T-helper 2 cell treated with Interferon-gamma antibody and Interleukin-4, amounts not matched to agents 100 ng/mL and 5 ng/mL, for 36 hours (primary cell): ENCODE results near the gene TRIP12. TPM values are rescaled to one million over a fixed set of nuclear protein-coding genes. Genes with fewer than 3 reads are reported as not detected.
"Not testable (repeated sequence)": the region's sequence is repeated elsewhere in the genome, so short reads cannot be mapped to it uniquely, and the experiment has no call there.

Experiments
- intact Hi-C: fragments of 100-400 bp; cut with micrococcal nuclease; formaldehyde crosslinking; loops from one replicate; pipeline ENCODE4 v1.15.1; 2023
- total RNA-seq: library from RNA; stranded (reverse); gene quantifications from 2 replicates; pipeline ENCODE4 v1.2.3, GENCODE V29; 2022

Gene TRIP12
- total RNA-seq: 233 and 234 TPM in 2 replicates

GRCh38 chr2:229921892-229922448 is at the start of gene TRIP12:
TSS of gene TRIP12 (minus strand) at chr2:229922009. CDS start at chr2:229880079, 41,930 bp downstream.
- intact Hi-C loops: loop anchor here (1.0 to 10.0 kb wide), 10 partner anchors 70 to 1543 kb away; partner anchors contain the start of genes NCL, SLC16A14, SP140 and SP140L

- intact Hi-C loops: no loop called here
Measured at GRCh38 chr2:229971298-229971790, 49.5 kb upstream of the TRIP12 start.

- intact Hi-C loops: no loop called here
Measured at GRCh38 chr2:229970406-229970805, 48.6 kb upstream of the TRIP12 start.

GRCh38 chr2:229969921-229970320 is 48.1 kb upstream of the TRIP12 start:
- intact Hi-C loops: no loop called here

GRCh38 chr2:229963596-229963995 is 41.8 kb upstream of the TRIP12 start:
- intact Hi-C loops: not testable (repeated sequence)

GRCh38 chr2:229956491-229956890 is 34.7 kb upstream of the TRIP12 start:
- intact Hi-C loops: no loop called here

- intact Hi-C loops: no loop called here
Measured at GRCh38 chr2:229955663-229956062, 33.9 kb upstream of the TRIP12 start.

GRCh38 chr2:229952256-229952835 is 30.5 kb upstream of the TRIP12 start:
- intact Hi-C loops: no loop called here

GRCh38 chr2:229947544-229947943 is 25.7 kb upstream of the TRIP12 start:
- intact Hi-C loops: no loop called here

- intact Hi-C loops: no loop called here
Measured at GRCh38 chr2:229945975-229946374, 24.2 kb upstream of the TRIP12 start.

- intact Hi-C loops: no loop called here
Measured at GRCh38 chr2:229943770-229944449, 22.1 kb upstream of the TRIP12 start.

GRCh38 chr2:229943171-229943570 is 21.4 kb upstream of the TRIP12 start:
- intact Hi-C loops: no loop called here

GRCh38 chr2:229942671-229943070 is 20.9 kb upstream of the TRIP12 start:
- intact Hi-C loops: no loop called here

GRCh38 chr2:229937537-229937936 is 15.7 kb upstream of the TRIP12 start:
- intact Hi-C loops: no loop called here

- intact Hi-C loops: no loop called here
Measured at GRCh38 chr2:229931241-229931640, 9.4 kb upstream of the TRIP12 start.

GRCh38 chr2:229930656-229931055 is 8.8 kb upstream of the TRIP12 start:
- intact Hi-C loops: no loop called here

- intact Hi-C loops: loop anchor here (10.0 kb wide), 1 partner anchor 687 kb away; no protein-coding TSS in a partner anchor
Measured at GRCh38 chr2:229927817-229928321, 6.1 kb upstream of the TRIP12 start.

- intact Hi-C loops: loop anchor here (10.0 kb wide), 1 partner anchor 690 kb away; no protein-coding TSS in a partner anchor
Measured at GRCh38 chr2:229925201-229925600, 3.4 kb upstream of the TRIP12 start.

- intact Hi-C loops: loop anchor here (5.0 to 10.0 kb wide), 7 partner anchors 72 to 690 kb away; partner anchors contain the start of genes SLC16A14, SP140 and SP140L
Measured at GRCh38 chr2:229924541-229924940, 2.7 kb upstream of the TRIP12 start.

- intact Hi-C loops: loop anchor here (1.0 to 10.0 kb wide), 9 partner anchors 70 to 1542 kb away; partner anchors contain the start of genes NCL, SLC16A14, SP140 and SP140L
Measured at GRCh38 chr2:229922449-229923386, 909 bp upstream of the TRIP12 start, which contains the start of gene FBXO36. TSS of gene FBXO36 (plus strand) at chr2:229922503. CDS start at chr2:229922514, 11 bp downstream.
